Measurements from ENCODE around the gene NDUFB2. TPM values are rescaled to one million over a fixed set of nuclear protein-coding genes. Genes with fewer than 3 reads are reported as not detected.

The NDUFB2 gene
- total RNA-seq, 1 donor from 2014 or later = 682 TPM

DNA sequence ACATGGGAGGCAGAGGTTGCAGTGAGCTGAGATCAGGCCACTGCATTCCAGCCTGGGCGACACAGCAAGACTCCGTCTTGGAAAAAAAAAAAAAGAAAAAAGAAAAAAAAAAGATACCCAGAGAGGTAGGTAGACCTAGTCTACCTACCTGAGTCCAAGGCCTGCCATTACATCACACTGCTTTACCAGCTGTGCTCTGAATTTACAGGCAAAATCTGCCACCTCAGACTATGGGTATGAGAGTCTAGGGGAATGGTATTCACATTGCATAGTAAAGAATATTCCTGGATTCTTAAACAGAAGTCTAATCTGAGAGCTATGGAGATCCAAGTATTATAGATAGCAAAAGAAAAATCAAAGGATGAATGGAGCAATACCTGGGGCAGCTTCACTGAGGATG lies 50.2 kb downstream of the NDUFB2 start:
- intact Hi-C loops (cut with micrococcal nuclease) = no loop called here
- Histone ChIP-seq H3K36me3 (peaks cover 42% of the 10 kb centered on the region), H3K27me3 (ENCODE audit: low read depth) (no peaks in the 10 kb centered on the region), H3K4me3 (no peak overlapping the region), H3K27ac (replicated peaks) (no peak overlapping the region), H3K9me3 (replicated peaks) (no peaks in the 10 kb centered on the region), H3K4me1 (peaks cover 10% of the 10 kb centered on the region)
- TF ChIP-seq CTCF (IDR thresholded peaks at IDR 0.05; ENCODE audit: borderline replicate concordance) = no peak
- no peak for DNase-seq

DNA sequence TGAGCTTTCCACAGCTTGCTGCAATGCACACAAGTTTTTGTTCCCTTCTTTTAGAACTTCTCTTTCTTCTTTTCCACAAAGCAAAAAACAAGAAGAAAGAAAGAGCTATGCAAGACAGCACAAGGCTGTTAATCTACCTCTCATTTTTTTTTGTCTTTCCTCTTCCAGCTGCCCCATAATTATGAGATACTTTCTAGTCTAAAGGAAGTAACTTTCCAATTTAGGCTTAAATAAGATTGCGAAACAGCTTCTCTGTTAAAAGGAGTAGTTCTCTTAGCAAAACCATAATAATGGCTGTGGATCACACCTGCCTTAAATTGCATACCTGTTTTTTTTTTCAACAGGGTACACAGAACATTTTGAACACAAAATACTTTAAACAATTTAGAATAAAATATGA lies 56.0 kb downstream of the NDUFB2 start:
- Histone ChIP-seq H3K4me3 (no peak overlapping the region), H3K27ac (replicated peaks) (no peak overlapping the region), H3K27me3 (ENCODE audit: low read depth) (no peaks in the 10 kb centered on the region), H3K4me1 (no peaks in the 10 kb centered on the region), H3K36me3 (peaks cover 47% of the 10 kb centered on the region), H3K9me3 (replicated peaks) (no peaks in the 10 kb centered on the region)
- no peak for DNase-seq
- no peak for TF ChIP-seq CTCF (IDR thresholded peaks at IDR 0.05; ENCODE audit: borderline replicate concordance)
- intact Hi-C loops (cut with micrococcal nuclease) = no loop called here

GRCh38 chr7:140754506-140754905 lies 58.0 kb downstream of the NDUFB2 start:
- Histone ChIP-seq H3K36me3 (peaks cover 29% of the 10 kb centered on the region), H3K4me1 (no peaks in the 10 kb centered on the region), H3K9me3 (replicated peaks) (no peaks in the 10 kb centered on the region), H3K4me3 (no peak overlapping the region), H3K27ac (replicated peaks) (no peak overlapping the region), H3K27me3 (ENCODE audit: low read depth) (no peaks in the 10 kb centered on the region)
- DNase-seq = no peak
- TF ChIP-seq CTCF (IDR thresholded peaks at IDR 0.05; ENCODE audit: borderline replicate concordance) = no peak
- intact Hi-C loops (cut with micrococcal nuclease) = no loop called here

Other genes starting within 250 kb of the NDUFB2 start
- 90.0 TPM for gene MKRN1, start 217.2 kb upstream of the NDUFB2 start, total RNA-seq
- 10.8 TPM for gene DENND2A, start 55.9 kb upstream of the NDUFB2 start, total RNA-seq
- 8.5 TPM for gene ADCK2, start 23.8 kb upstream of the NDUFB2 start, total RNA-seq
- gene BRAF, start 228.2 kb downstream of the NDUFB2 start, total RNA-seq = 18.8 TPM